ENCODE measurements around the gene HDGF. TPM values are rescaled to one million over a fixed set of nuclear protein-coding genes. Genes with fewer than 3 reads are reported as not detected.

Gene HDGF
- polyA plus RNA-seq, 1 experiment, result 155 TPM

DNA sequence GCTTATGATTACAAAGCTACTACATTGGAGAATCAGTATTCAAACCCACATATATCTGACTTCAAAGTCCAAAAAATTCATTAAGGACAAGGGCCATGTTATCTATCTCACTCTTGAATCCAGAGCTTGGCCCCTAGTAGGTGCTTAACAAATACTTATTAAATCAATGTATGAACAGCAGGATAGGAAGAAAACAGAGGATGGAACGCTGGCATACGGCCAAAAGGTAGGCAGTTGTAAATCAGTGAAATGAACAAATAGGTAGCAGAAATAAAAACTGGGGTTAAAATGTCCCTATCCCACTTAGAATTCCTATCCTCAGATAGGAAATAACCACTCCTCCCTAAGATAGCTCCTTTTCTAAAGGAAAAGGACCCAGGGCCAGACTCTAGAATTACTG is 12.6 kb downstream of the HDGF start:
- TF ChIP-seq, protein P1, sequence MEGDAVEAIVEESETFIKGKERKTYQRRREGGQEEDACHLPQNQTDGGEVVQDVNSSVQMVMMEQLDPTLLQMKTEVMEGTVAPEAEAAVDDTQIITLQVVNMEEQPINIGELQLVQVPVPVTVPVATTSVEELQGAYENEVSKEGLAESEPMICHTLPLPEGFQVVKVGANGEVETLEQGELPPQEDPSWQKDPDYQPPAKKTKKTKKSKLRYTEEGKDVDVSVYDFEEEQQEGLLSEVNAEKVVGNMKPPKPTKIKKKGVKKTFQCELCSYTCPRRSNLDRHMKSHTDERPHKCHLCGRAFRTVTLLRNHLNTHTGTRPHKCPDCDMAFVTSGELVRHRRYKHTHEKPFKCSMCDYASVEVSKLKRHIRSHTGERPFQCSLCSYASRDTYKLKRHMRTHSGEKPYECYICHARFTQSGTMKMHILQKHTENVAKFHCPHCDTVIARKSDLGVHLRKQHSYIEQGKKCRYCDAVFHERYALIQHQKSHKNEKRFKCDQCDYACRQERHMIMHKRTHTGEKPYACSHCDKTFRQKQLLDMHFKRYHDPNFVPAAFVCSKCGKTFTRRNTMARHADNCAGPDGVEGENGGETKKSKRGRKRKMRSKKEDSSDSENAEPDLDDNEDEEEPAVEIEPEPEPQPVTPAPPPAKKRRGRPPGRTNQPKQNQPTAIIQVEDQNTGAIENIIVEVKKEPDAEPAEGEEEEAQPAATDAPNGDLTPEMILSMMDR (IDR thresholded peaks at IDR 0.05; ENCODE audit: low read depth, low read length), result no peak
- CTCF ChIA-PET, result interaction anchor here (0.9 to 1.9 kb wide), 2 partner anchors 13 to 49 kb away, joined by 3 to 6 read pairs; no protein-coding TSS in a partner anchor
- Histone ChIP-seq H3K27ac (ENCODE audit: low read depth, low read length) (no peak overlapping the region), H3K4me3 (ENCODE audit: low read depth, low read length) (no peak overlapping the region), H3K27me3 (ENCODE audit: control insufficient read depth, insufficient read depth, low read length) (no peaks in the 10 kb centered on the region), H3K9me3 (ENCODE audit: control insufficient read depth, insufficient read depth, low read length) (no peaks in the 10 kb centered on the region; the same call in 1 of the 2 replicates)
- DNase-seq (ENCODE audit: low read depth, low spot score), result no peak
- POLR2A ChIA-PET, result no interaction called here

DNA sequence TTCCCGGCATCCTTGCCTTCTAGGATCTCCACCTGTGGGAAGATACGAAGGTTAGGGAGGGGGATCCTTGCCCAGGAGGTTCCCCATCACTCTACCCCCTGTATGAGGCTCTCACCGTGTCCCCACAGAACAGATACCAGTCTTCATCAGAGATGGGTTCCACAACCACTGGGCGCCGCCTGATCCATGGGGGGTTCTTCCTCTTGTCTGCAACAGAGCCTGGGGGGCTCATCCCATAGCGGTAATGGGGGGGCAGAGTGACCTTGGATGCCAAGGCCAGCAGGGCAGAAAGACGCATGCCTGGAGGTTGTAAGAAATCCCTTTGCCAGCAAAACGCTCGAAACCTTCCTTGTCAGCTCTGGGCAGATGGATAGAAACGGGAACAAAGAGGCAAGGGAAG is 13.1 kb downstream of the HDGF start:
- ChIA-PET CTCF (interaction anchor here (1.9 kb wide), 1 partner anchor 12 kb away, joined by 6 read pairs; no protein-coding TSS in a partner anchor), POLR2A (no interaction called here)
- H3K4me3 ChIP-seq (ENCODE audit: low read depth, low read length), result no peak overlapping the region
- H3K9me3 ChIP-seq (ENCODE audit: control insufficient read depth, insufficient read depth, low read length), result no peaks in the 10 kb centered on the region; the same call in 1 of the 2 replicates
- DNase-seq (ENCODE audit: low read depth, low spot score), result no peak
- no peaks in the 10 kb centered on the region for H3K27me3 ChIP-seq (ENCODE audit: control insufficient read depth, insufficient read depth, low read length)
- TF ChIP-seq, protein P1 (IDR thresholded peaks at IDR 0.05; ENCODE audit: low read depth, low read length), result no peak
- no peak overlapping the region for H3K27ac ChIP-seq (ENCODE audit: low read depth, low read length)

DNA sequence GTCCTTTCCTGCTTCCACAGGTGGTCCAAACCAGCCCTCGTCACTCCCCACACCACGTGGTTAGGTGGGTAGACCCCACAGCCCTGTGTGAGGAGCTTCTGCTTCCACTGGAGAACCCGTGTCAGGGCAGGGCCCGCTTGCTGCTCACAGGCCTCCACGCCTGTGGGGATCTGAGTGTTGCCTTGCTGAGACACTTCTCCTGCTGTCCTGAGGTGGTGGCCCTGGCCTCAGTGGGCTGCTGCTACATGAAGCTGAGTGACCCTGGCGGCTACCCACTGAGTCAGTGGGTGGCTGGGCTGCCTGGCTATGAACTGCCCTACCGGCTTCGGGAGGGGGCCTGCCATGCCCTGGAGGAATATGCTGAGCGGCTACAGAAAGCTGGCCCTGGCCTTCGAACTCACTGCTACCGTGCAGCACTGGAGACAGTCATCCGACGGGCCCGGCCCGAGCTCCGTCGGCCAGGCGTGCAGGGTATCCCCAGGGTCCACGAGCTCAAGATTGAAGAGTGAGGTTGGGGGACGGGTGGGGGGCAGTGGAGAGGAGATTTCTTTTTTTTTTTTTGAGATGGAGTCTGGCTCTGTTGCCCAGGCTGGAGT is 17.4 kb downstream of the HDGF start:
- ChIA-PET CTCF (interaction anchor here (0.6 to 1.2 kb wide), 2 partner anchors 44 to 202 kb away, joined by 3 to 5 read pairs; no protein-coding TSS in a partner anchor), POLR2A (no interaction called here)
- no peaks in the 10 kb centered on the region for H3K27me3 ChIP-seq (ENCODE audit: control insufficient read depth, insufficient read depth, low read length)
- no peak for DNase-seq (ENCODE audit: low read depth, low spot score)
- H3K9me3 ChIP-seq (ENCODE audit: control insufficient read depth, insufficient read depth, low read length), result no peaks in the 10 kb centered on the region
- H3K27ac ChIP-seq (ENCODE audit: low read depth, low read length), result no peak overlapping the region
- TF ChIP-seq, protein P1 (IDR thresholded peaks at IDR 0.05; ENCODE audit: low read depth, low read length), result no peak
- no peak overlapping the region for H3K4me3 ChIP-seq (ENCODE audit: low read depth, low read length)

DNA sequence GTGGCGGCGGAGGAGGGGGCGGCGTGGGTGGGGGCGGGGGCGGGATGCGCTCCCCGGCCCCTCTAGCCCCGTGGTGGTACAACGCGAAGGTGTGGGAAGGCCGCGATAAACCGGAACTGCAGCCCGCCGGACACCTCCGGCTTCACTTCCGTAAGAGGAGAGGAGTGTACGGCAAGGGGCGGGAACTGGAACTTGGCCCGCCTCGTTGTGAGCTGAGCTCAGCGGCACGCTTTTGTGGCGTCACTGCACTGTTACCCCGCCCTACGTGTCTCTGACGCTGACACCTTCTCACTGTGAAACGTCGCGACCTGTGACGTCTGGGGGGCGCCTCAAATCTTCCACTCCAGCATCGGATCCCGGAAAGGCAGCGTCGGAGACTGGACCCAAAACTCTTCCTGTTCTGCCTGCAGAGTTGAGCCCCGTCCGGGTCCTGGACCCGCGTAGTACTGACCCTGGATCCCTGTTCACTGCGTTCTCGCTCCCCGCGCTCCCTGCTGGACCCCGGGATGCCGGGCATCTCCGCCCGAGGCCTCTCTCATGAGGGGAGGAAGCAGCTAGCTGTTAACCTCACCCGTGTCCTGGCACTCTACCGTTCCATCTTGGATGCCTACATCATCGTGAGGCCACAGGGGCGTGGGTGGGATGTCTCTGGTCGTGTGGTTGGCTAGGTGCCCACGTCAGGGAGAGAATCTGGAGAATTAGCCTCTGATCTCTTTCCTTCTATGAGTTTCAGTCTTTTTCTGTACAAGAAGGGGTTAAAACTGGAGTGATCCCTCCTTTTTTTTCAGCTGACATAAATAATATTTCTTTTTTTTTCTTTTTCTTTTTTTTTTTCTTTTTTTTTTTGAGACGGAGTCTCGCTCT is 22.6 kb downstream of the HDGF start, which contains the start of gene ISG20L2:
Gene ISG20L2, minus strand, starts transcription at position 168 of the 864 bp plus-strand sequence. CDS start 1,114 bp downstream, outside the sequence.
- CTCF ChIA-PET, result interaction anchor here (1.3 to 12.5 kb wide), 7 partner anchors 14 to 199 kb away, joined by 4 to 616 read pairs (median 64); partner anchors contain the start of gene CRABP2
- POLR2A ChIA-PET, result interaction anchor here (0.7 to 4.3 kb wide), 11 partner anchors 12 to 199 kb away, joined by 3 to 37 read pairs (median 5); partner anchors contain the start of genes CRABP2, HDGF, INSRR and MRPL24
- DNase-seq (ENCODE audit: low read depth, low spot score), result peak; percentile 96
- H3K27me3 ChIP-seq (ENCODE audit: control insufficient read depth, insufficient read depth, low read length), result no peaks in the 10 kb centered on the region
- H3K9me3 ChIP-seq (ENCODE audit: control insufficient read depth, insufficient read depth, low read length), result no peaks in the 10 kb centered on the region
- peak within 1 kb of the TSS; percentile 100 for H3K4me3 ChIP-seq (ENCODE audit: low read depth, low read length)
- peak within 1 kb of the TSS; percentile 95 for H3K27ac ChIP-seq (ENCODE audit: low read depth, low read length)
- TF ChIP-seq, protein P1 (IDR thresholded peaks at IDR 0.05; ENCODE audit: low read depth, low read length), result 0 out of 2 replicates have a peak, but pooled peaks have one; percentile 13
